ENCODE data around the gene SLC1A2. TPM values are rescaled to one million over a fixed set of nuclear protein-coding genes. Genes with fewer than 3 reads are reported as not detected.
"Not testable (repeated sequence)": the region's sequence is repeated elsewhere in the genome, so short reads cannot be mapped to it uniquely, and the experiment has no call there.

SLC1A2 gene
- total RNA-seq, 2 experiments from 2014 or later = not detected

- H3K4me3 Mint-ChIP-seq = no peak overlapping the region
- H3K27ac Mint-ChIP-seq = peak overlapping the region; percentile 52
- H3K9me3 Mint-ChIP-seq = peaks cover 4% of the 10 kb centered on the region
- DNase-seq = no peak
- intact Hi-C loops (cut with micrococcal nuclease) = no loop called here
- peaks cover 17% of the 10 kb centered on the region for H3K4me1 Mint-ChIP-seq (ENCODE audit: low read depth)
- H3K27me3 Mint-ChIP-seq = no peaks in the 10 kb centered on the region
- peaks cover 86% of the 10 kb centered on the region for H3K36me3 Mint-ChIP-seq
- POLR2A ChIA-PET = no interaction called here
- CTCF ChIA-PET = no interaction called here
These were observed 191.6 kb downstream of the SLC1A2 start for GRCh38 chr11:35227576-35228327.

GRCh38 chr11:35226756-35227155, 192.6 kb downstream of the SLC1A2 start:
- intact Hi-C loops (cut with micrococcal nuclease); DNase-seq; CTCF ChIA-PET; H3K9me3 Mint-ChIP-seq; H3K4me1 Mint-ChIP-seq (ENCODE audit: low read depth); H3K27me3 Mint-ChIP-seq; POLR2A ChIA-PET; H3K4me3 Mint-ChIP-seq: not testable (repeated sequence)
- H3K36me3 Mint-ChIP-seq = peaks cover 86% of the 10 kb centered on the region
- H3K27ac Mint-ChIP-seq = peak overlapping the region; percentile 52

DNA sequence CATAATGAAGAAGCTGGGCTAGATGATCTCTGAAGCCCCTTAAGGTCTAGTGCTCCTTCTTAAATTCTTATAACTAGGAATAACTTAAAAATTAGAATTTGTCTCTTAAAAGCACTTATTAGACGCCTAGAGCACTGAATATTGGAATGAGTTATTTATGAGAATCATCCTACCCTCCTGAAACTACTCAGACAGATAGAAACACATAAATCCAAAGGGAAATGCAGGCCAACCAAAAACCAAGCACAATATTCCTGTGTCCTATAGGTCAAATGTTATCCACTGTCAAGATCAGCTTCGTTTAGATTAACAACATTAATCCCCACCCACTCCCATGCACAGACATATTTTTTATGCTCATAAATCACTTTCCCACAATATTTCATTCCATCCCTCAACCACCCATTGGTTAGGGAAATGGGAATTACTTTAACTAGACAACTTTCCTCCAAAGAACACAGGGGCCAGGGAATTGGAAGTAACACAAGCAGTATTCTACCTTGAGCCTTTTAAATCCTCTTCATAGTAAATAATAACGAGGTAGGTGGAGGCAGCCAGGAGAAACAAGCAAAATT, 193.3 kb downstream of the SLC1A2 start:
- Mint-ChIP-seq H3K27ac (peak overlapping the region; percentile 46), H3K36me3 (peaks cover 84% of the 10 kb centered on the region), H3K27me3 (no peaks in the 10 kb centered on the region), H3K9me3 (no peaks in the 10 kb centered on the region), H3K4me1 (ENCODE audit: low read depth) (peaks cover 8% of the 10 kb centered on the region), H3K4me3 (no peak overlapping the region)
- no peak for DNase-seq
- intact Hi-C loops (cut with micrococcal nuclease) = no loop called here
- POLR2A ChIA-PET = interaction anchor here (0.6 kb wide), 1 partner anchor 791 kb away, joined by 5 read pairs; no protein-coding TSS in a partner anchor
- CTCF ChIA-PET = interaction anchor here (1.1 kb wide), 2 partner anchors 10 to 12 kb away, joined by 3 to 4 read pairs; no protein-coding TSS in a partner anchor

GRCh38 chr11:35223991-35224390, 195.4 kb downstream of the SLC1A2 start:
- no peak for DNase-seq
- intact Hi-C loops (cut with micrococcal nuclease) = no loop called here
- ChIA-PET CTCF (interaction anchor here (1.2 kb wide), 1 partner anchor 10 kb away, joined by 3 read pairs; no protein-coding TSS in a partner anchor), POLR2A (no interaction called here)
- Mint-ChIP-seq H3K36me3 (peaks cover 78% of the 10 kb centered on the region), H3K27ac (no peak overlapping the region), H3K4me3 (no peak overlapping the region), H3K4me1 (ENCODE audit: low read depth) (peaks cover 12% of the 10 kb centered on the region), H3K27me3 (no peaks in the 10 kb centered on the region), H3K9me3 (no peaks in the 10 kb centered on the region)

DNA sequence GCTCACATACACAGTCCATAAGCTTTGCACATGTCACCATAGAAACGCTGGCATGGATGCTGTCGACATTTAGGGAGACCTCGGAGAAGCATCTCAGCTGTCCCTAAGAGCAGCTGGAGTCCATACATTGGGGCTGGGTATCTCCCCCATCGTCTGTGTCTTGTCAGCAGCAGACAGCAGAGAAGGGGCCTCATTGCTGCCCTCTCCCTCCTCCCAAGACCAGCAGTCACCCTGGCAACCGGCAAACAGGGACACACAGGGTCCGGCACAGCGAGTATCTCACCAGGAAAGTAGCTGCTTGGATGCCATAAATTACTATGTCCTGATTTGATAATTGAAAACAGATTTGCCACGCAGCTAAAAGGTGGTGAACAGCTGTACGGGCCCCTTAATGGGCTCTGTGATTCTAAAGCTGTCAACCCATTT, 196.0 kb downstream of the SLC1A2 start:
- intact Hi-C loops (cut with micrococcal nuclease) = no loop called here
- ChIA-PET CTCF (interaction anchor here (0.7 to 1.2 kb wide), 2 partner anchors 9 to 14 kb away, joined by 3 read pairs; no protein-coding TSS in a partner anchor), POLR2A (no interaction called here)
- Mint-ChIP-seq H3K36me3 (peaks cover 77% of the 10 kb centered on the region), H3K9me3 (no peaks in the 10 kb centered on the region), H3K4me1 (ENCODE audit: low read depth) (peaks cover 15% of the 10 kb centered on the region), H3K4me3 (no peak overlapping the region), H3K27me3 (no peaks in the 10 kb centered on the region), H3K27ac (peak overlapping the region; percentile 13)
- DNase-seq = no peak

- H3K9me3 Mint-ChIP-seq = no peaks in the 10 kb centered on the region
- ChIA-PET CTCF (interaction anchor here (1.2 to 1.4 kb wide), 2 partner anchors 85 to 172 kb away, joined by 3 to 4 read pairs; no protein-coding TSS in a partner anchor), POLR2A (no interaction called here)
- no peak for DNase-seq
- intact Hi-C loops (cut with micrococcal nuclease) = no loop called here
- H3K27ac Mint-ChIP-seq = peak overlapping the region; percentile 44
- H3K4me1 Mint-ChIP-seq (ENCODE audit: low read depth) = peaks cover 47% of the 10 kb centered on the region
- peaks cover 77% of the 10 kb centered on the region for H3K36me3 Mint-ChIP-seq
- H3K27me3 Mint-ChIP-seq = no peaks in the 10 kb centered on the region
- no peak overlapping the region for H3K4me3 Mint-ChIP-seq
These were observed 200.4 kb downstream of the SLC1A2 start for GRCh38 chr11:35218956-35219355.

GRCh38 chr11:35216962-35217678, 202.2 kb downstream of the SLC1A2 start:
- peak overlapping the region; percentile 86 for H3K27ac Mint-ChIP-seq
- H3K4me3 Mint-ChIP-seq = no peak overlapping the region
- intact Hi-C loops (cut with micrococcal nuclease) = no loop called here
- CTCF ChIA-PET = no interaction called here
- H3K9me3 Mint-ChIP-seq = no peaks in the 10 kb centered on the region
- peaks cover 62% of the 10 kb centered on the region for H3K4me1 Mint-ChIP-seq (ENCODE audit: low read depth)
- peak; percentile 32 for DNase-seq
- peaks cover 77% of the 10 kb centered on the region for H3K36me3 Mint-ChIP-seq
- H3K27me3 Mint-ChIP-seq = no peaks in the 10 kb centered on the region
- POLR2A ChIA-PET = no interaction called here

DNA sequence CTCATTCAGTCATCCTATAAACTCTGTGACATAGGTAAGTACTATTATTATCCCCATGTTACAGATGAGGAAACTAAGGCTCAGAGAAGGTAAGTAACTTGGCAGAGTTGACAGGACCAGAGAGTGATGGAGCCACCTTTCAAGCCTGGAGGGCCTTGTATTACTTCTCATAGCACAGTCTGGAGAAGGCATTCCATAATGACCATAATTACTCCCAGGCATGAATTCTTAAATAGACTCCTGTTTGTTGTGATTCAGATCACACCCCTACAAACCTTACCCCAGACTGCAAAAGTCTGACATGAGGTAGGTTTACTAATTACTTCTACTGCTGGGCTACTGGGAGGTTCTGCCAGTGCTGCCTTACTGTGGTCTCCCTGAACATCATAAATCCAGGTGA, 203.4 kb downstream of the SLC1A2 start:
- no peaks in the 10 kb centered on the region for H3K9me3 Mint-ChIP-seq

GRCh38 chr11:35214792-35215193, 204.6 kb downstream of the SLC1A2 start:
- peak; percentile 78 for DNase-seq
- no peak overlapping the region for H3K4me3 Mint-ChIP-seq
- CTCF ChIA-PET = interaction anchor here (1.1 kb wide), 1 partner anchor 69 kb away, joined by 4 read pairs; no protein-coding TSS in a partner anchor
- no peaks in the 10 kb centered on the region for H3K27me3 Mint-ChIP-seq
- peaks cover 10% of the 10 kb centered on the region for H3K9me3 Mint-ChIP-seq
- H3K27ac Mint-ChIP-seq = peak overlapping the region; percentile 81
- intact Hi-C loops (cut with micrococcal nuclease) = loop anchor here (1.0 to 2.0 kb wide), 5 partner anchors 22 to 68 kb away; no protein-coding TSS in a partner anchor
- POLR2A ChIA-PET = interaction anchor here (0.6 kb wide), 1 partner anchor 180 kb away, joined by 4 read pairs; no protein-coding TSS in a partner anchor
- H3K36me3 Mint-ChIP-seq = peaks cover 84% of the 10 kb centered on the region
- H3K4me1 Mint-ChIP-seq (ENCODE audit: low read depth) = peaks cover 74% of the 10 kb centered on the region

More for the DNA sequence above, 203.4 kb downstream of the SLC1A2 start:
- peaks cover 78% of the 10 kb centered on the region for H3K36me3 Mint-ChIP-seq
- ChIA-PET CTCF (no interaction called here), POLR2A (no interaction called here)
- H3K4me1 Mint-ChIP-seq (ENCODE audit: low read depth) = peaks cover 71% of the 10 kb centered on the region
- no peak for DNase-seq
- H3K4me3 Mint-ChIP-seq = no peak overlapping the region
- intact Hi-C loops (cut with micrococcal nuclease) = loop anchor here (2.0 kb wide), 1 partner anchor 57 kb away; no protein-coding TSS in a partner anchor
- peak overlapping the region; percentile 81 for H3K27ac Mint-ChIP-seq
- no peaks in the 10 kb centered on the region for H3K27me3 Mint-ChIP-seq

DNA sequence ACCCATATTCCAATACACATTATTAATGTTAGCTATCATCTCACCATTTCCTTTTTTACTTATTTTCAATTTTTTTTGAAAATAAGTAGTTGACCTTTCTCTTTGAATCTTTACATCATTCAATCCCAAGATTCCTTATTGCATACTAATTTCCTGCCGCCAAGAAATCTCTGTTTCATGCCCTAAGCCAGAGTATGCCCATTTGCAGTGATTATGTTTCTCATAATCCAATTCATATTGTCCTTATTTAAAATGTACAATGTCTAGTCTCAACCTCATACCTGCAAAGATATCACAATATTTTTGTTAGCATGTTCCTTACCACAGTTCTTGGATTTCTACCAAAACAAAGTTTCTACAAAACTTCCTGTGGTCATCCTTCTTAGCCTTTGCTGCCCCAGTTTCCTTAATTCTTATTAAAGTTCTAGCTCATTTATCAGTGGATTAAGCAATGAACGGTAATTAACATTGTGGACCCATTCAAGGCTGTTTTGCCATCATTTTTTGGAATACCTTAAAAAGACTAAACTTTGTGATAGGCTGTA, 205.1 kb downstream of the SLC1A2 start:
- POLR2A ChIA-PET = interaction anchor here (0.6 kb wide), 2 partner anchors 134 to 181 kb away, joined by 4 read pairs; no protein-coding TSS in a partner anchor
- Mint-ChIP-seq H3K4me1 (ENCODE audit: low read depth) (peaks cover 74% of the 10 kb centered on the region), H3K27me3 (no peaks in the 10 kb centered on the region), H3K9me3 (peaks cover 15% of the 10 kb centered on the region), H3K27ac (peak overlapping the region; percentile 81), H3K4me3 (no peak overlapping the region), H3K36me3 (peaks cover 84% of the 10 kb centered on the region)
- intact Hi-C loops (cut with micrococcal nuclease) = loop anchor here (1.0 to 2.0 kb wide), 5 partner anchors 22 to 68 kb away; no protein-coding TSS in a partner anchor
- CTCF ChIA-PET = interaction anchor here (0.6 to 1.1 kb wide), 5 partner anchors 10 to 288 kb away, joined by 3 to 4 read pairs (median 3); no protein-coding TSS in a partner anchor
- DNase-seq = no peak

DNA sequence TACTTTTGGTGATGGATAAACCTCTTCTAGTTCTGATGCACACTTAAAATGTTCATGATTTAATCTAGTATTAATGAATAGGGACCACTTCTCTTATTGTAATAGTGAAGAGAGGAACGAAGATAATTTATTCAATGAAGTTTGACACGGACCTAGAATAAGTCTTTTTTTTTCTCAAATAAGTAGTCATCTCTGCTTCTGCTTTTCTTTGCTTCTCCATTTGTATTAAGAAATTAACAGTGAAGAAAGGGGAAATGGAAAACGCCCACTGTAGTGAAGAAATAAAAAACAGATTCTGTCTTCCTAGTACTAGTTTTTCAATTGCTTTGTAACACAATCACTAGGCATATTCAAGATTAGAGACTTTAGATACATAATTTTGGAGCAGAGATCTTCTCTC, 207.4 kb downstream of the SLC1A2 start:
- Mint-ChIP-seq H3K4me3 (no peak overlapping the region), H3K9me3 (peaks cover 15% of the 10 kb centered on the region), H3K4me1 (ENCODE audit: low read depth) (peaks cover 60% of the 10 kb centered on the region), H3K36me3 (peaks cover 87% of the 10 kb centered on the region), H3K27ac (no peak overlapping the region), H3K27me3 (no peaks in the 10 kb centered on the region)
- DNase-seq = no peak
- ChIA-PET POLR2A (no interaction called here), CTCF (no interaction called here)
- intact Hi-C loops (cut with micrococcal nuclease) = no loop called here

Measured in activated CD4-positive, alpha-beta memory T cell treated with anti-CD3 and anti-CD28 coated beads for 36 hours (primary cell).